Glutamatergic neuron (in vitro differentiated cells): Measurements from ENCODE around the gene KIT. TPM values are rescaled to one million over a fixed set of nuclear protein-coding genes. Genes with fewer than 3 reads are reported as not detected.

Source experiments
- DNase-seq: peaks from one replicate; pipeline ENCODE4 v3.0.0; 2022
- H3K27ac Mint-ChIP-seq: one replicate; pipeline ENCODE4 v1.8.0; 2020; ENCODE audit warnings: mild to moderate bottlenecking, mixed read lengths, inconsistent platforms; ENCODE audit not compliant: unreplicated experiment
- H3K27me3 Mint-ChIP-seq: one replicate; pipeline ENCODE4 v1.8.0; 2020; ENCODE audit warnings: mild to moderate bottlenecking, moderate library complexity, mixed read lengths, inconsistent platforms; ENCODE audit not compliant: unreplicated experiment
- H3K36me3 Mint-ChIP-seq: one replicate; pipeline ENCODE4 v1.8.0; 2020; ENCODE audit warnings: mild to moderate bottlenecking, mixed read lengths, inconsistent platforms; ENCODE audit not compliant: unreplicated experiment
- H3K4me1 Mint-ChIP-seq: one replicate; pipeline ENCODE4 v1.8.0; 2020; ENCODE audit warnings: mild to moderate bottlenecking, low read depth, mixed read lengths, inconsistent platforms; ENCODE audit not compliant: unreplicated experiment
- H3K4me3 Mint-ChIP-seq: one replicate; pipeline ENCODE4 v1.8.0; 2020; ENCODE audit warnings: mild to moderate bottlenecking, mixed read lengths, inconsistent platforms; ENCODE audit not compliant: unreplicated experiment
- H3K9me3 Mint-ChIP-seq: one replicate; pipeline ENCODE4 v1.8.0; 2020; ENCODE audit warnings: mild to moderate bottlenecking, moderate library complexity, mixed read lengths, inconsistent platforms; ENCODE audit not compliant: unreplicated experiment
- CTCF ChIP-seq: fragments of 200-600 bp; sonication (generic); IDR thresholded peaks from one replicate; pipeline ENCODE4 v1.5.0; 2021; ENCODE audit not compliant: partially characterized antibody, unreplicated experiment
- total RNA-seq: library from RNA; stranded (reverse); fragmentation: NEBNext Ultra II Directional; extraction: Animal tissue kit (Norgen Biotek cat#: 25700); gene quantifications from one replicate; pipeline ENCODE4 v1.2.1, GENCODE V29; 2021; ENCODE audit not compliant: unreplicated experiment

Gene KIT
- total RNA-seq, 1 donor from 2014 or later: 3.0 TPM

GRCh38 chr4:54679813-54680212 lies 22.1 kb downstream of the KIT start:
- no peaks in the 10 kb centered on the region for H3K36me3 Mint-ChIP-seq
- no peak for DNase-seq

GRCh38 chr4:54683616-54684346 lies 26.0 kb downstream of the KIT start:
- Mint-ChIP-seq H3K27me3 (no peaks in the 10 kb centered on the region), H3K36me3 (no peaks in the 10 kb centered on the region), H3K4me3 (no peak overlapping the region), H3K9me3 (peaks cover 7% of the 10 kb centered on the region), H3K4me1 (peaks cover 3% of the 10 kb centered on the region), H3K27ac (no peak overlapping the region)
- TF ChIP-seq CTCF: no peak
- no peak for DNase-seq

More at GRCh38 chr4:54679813-54680212, 22.1 kb downstream of the KIT start:
- H3K4me3 Mint-ChIP-seq: no peak overlapping the region
- H3K9me3 Mint-ChIP-seq: peaks cover 4% of the 10 kb centered on the region
- TF ChIP-seq CTCF: no peak
- peaks cover 3% of the 10 kb centered on the region for H3K4me1 Mint-ChIP-seq
- no peak overlapping the region for H3K27ac Mint-ChIP-seq
- no peaks in the 10 kb centered on the region for H3K27me3 Mint-ChIP-seq

- Mint-ChIP-seq H3K27me3 (no peaks in the 10 kb centered on the region), H3K9me3 (peaks cover 5% of the 10 kb centered on the region), H3K36me3 (no peaks in the 10 kb centered on the region), H3K4me3 (no peak overlapping the region), H3K4me1 (peaks cover 3% of the 10 kb centered on the region), H3K27ac (no peak overlapping the region)
- no peak for TF ChIP-seq CTCF
- DNase-seq: no peak
Observed at GRCh38 chr4:54685810-54686209, 28.1 kb downstream of the KIT start.

GRCh38 chr4:54687887-54688841 lies 30.4 kb downstream of the KIT start:
- no peak overlapping the region for H3K4me3 Mint-ChIP-seq
- H3K9me3 Mint-ChIP-seq: peaks cover 7% of the 10 kb centered on the region
- no peaks in the 10 kb centered on the region for H3K27me3 Mint-ChIP-seq
- DNase-seq: no peak
- no peaks in the 10 kb centered on the region for H3K36me3 Mint-ChIP-seq
- no peak overlapping the region for H3K27ac Mint-ChIP-seq
- peaks cover 3% of the 10 kb centered on the region for H3K4me1 Mint-ChIP-seq
- TF ChIP-seq CTCF: no peak
